ENCODE measurements around the gene CDHR5. TPM values are rescaled to one million over a fixed set of nuclear protein-coding genes. Genes with fewer than 3 reads are reported as not detected.

CDHR5 gene
- total and polyA plus RNA-seq, 7 experiments from 2014 or later, result not detected

- Histone ChIP-seq H3K4me1 (ENCODE audit: control insufficient read depth in 2 of 2, insufficient read depth in 2 of 2, low read length in 2 of 2) (peaks cover 10 to 12% of the 10 kb centered on the region in 2 donors), H3K27ac (ENCODE audit: low read depth, low read length) (peak overlapping the region; percentile 65), H3K9me3 (ENCODE audit: control insufficient read depth in 2 of 3, low read length in 3 of 3) (no peaks in the 10 kb centered on the region), H3K27me3 (ENCODE audit: control insufficient read depth in 2 of 2, insufficient read depth in 2 of 2, low read length in 2 of 2) (no peaks in the 10 kb centered on the region), H3K4me3 (ENCODE audit: low read length) (peak overlapping the region; percentile 16), H3K36me3 (ENCODE audit: control insufficient read depth in 2 of 3, insufficient read depth in 3 of 3, low read length in 3 of 3) (peaks cover 14 to 69% (median 20%) of the 10 kb centered on the region in 3 experiments)
- Mint-ChIP-seq H3K4me1 (peaks cover 9 to 38% (median 29%) of the 10 kb centered on the region in 7 donors), H3K27me3 (no peaks in the 10 kb centered on the region), H3K4me3 (peak overlapping the region; percentile 63 to 90 (median 76)), H3K36me3 (peaks cover 9 to 36% (median 15%) of the 10 kb centered on the region in 5 donors), H3K27ac (peak overlapping the region; percentile 95 to 100 (median 99)), H3K9me3 (no peaks in the 10 kb centered on the region)
- DNase-seq (peak; percentile 34 to 91 (median 78)), ATAC-seq (peak; percentile 93)
- POLR2A ChIA-PET, result interaction anchor here (0.7 to 1.7 kb wide), 6 partner anchors 10 to 1894 kb away, joined by 3 to 8 read pairs (median 4); partner anchors contain the start of gene PHRF1
- intact Hi-C loops (cut with micrococcal nuclease), result loop anchor here (1.0 kb wide), 3 partner anchors 12 to 33 kb away; partner anchors contain the start of genes PHRF1 (in 2 of the 2) and IRF7 (in 1 of the 2)
- CTCF ChIA-PET, result interaction anchor here (0.7 to 2.4 kb wide), 3 partner anchors 12 to 134 kb away, joined by 3 to 9 read pairs (median 3); no protein-coding TSS in a partner anchor
These were observed 36.8 kb downstream of the CDHR5 start for GRCh38 chr11:587978-588380.

DNA sequence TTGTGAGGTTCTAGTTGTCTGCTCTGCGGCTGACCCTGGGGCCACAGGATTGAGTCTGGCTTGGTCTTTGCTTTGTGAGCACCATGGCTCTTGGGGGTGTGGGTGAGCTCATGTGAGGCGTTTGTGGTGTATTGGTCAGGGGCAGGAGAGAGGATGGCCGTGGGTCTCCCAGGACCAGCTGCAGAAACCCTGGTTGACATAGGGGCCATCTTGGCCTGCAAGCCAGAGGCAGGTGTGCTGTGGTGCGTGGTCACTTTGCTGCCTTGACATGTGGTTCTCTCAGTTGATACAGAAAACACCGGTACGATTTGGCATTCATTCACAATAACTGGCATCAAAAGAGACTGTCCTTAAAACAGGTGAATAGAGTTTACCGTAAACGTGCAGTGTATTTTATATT is 37.2 kb downstream of the CDHR5 start:
- Mint-ChIP-seq H3K36me3 (peaks cover 9 to 34% (median 15%) of the 10 kb centered on the region in 5 donors), H3K9me3 (no peaks in the 10 kb centered on the region), H3K27me3 (no peaks in the 10 kb centered on the region), H3K27ac (peak overlapping the region; percentile 95 to 100 (median 99)), H3K4me3 (peak overlapping the region; percentile 4 to 90 (median 70)), H3K4me1 (peaks cover 9 to 38% (median 29%) of the 10 kb centered on the region in 7 donors)
- Histone ChIP-seq H3K27ac (ENCODE audit: low read depth, low read length) (peak overlapping the region; percentile 65), H3K4me3 (ENCODE audit: low read length) (no peak overlapping the region), H3K27me3 (ENCODE audit: control insufficient read depth in 2 of 2, insufficient read depth in 2 of 2, low read length in 2 of 2) (no peaks in the 10 kb centered on the region), H3K36me3 (ENCODE audit: control insufficient read depth in 2 of 3, insufficient read depth in 3 of 3, low read length in 3 of 3) (peaks cover 14 to 68% (median 20%) of the 10 kb centered on the region in 3 experiments), H3K4me1 (ENCODE audit: control insufficient read depth in 2 of 2, insufficient read depth in 2 of 2, low read length in 2 of 2) (peaks cover 10 to 12% of the 10 kb centered on the region in 2 donors), H3K9me3 (ENCODE audit: control insufficient read depth in 2 of 3, low read length in 3 of 3) (no peaks in the 10 kb centered on the region)
- ATAC-seq, result no peak
- no peak for DNase-seq
- intact Hi-C loops (cut with micrococcal nuclease), result no loop called here
- ChIA-PET CTCF (interaction anchor here (2.4 kb wide), 1 partner anchor 135 kb away, joined by 9 read pairs; no protein-coding TSS in a partner anchor), POLR2A (interaction anchor here (0.9 to 1.7 kb wide), 5 partner anchors 9 to 198 kb away, joined by 3 to 8 read pairs (median 4); partner anchors contain the start of gene PHRF1)

- Mint-ChIP-seq H3K36me3 (peaks cover 4 to 33% (median 16%) of the 10 kb centered on the region in 5 donors), H3K27ac (peak overlapping the region; percentile 54 to 100 (median 98)), H3K4me3 (peak overlapping the region in 3 of 10 donors; percentile 45 to 58 (median 50)), H3K4me1 (peaks cover 14 to 37% (median 33%) of the 10 kb centered on the region in 7 donors), H3K27me3 (no peaks in the 10 kb centered on the region), H3K9me3 (no peaks in the 10 kb centered on the region)
- ATAC-seq (no peak), DNase-seq (no peak)
- no peak overlapping the region for H3K4me3 ChIP-seq (ENCODE audit: low read length)
- no peaks in the 10 kb centered on the region for H3K27me3 ChIP-seq (ENCODE audit: control insufficient read depth in 2 of 2, insufficient read depth in 2 of 2, low read length in 2 of 2)
- no peaks in the 10 kb centered on the region for H3K9me3 ChIP-seq (ENCODE audit: control insufficient read depth in 2 of 3, low read length in 3 of 3)
- intact Hi-C loops (cut with micrococcal nuclease), result no loop called here
- CTCF ChIA-PET, result interaction anchor here (0.9 kb wide), 1 partner anchor 65 kb away, joined by 3 read pairs; no protein-coding TSS in a partner anchor
- H3K4me1 ChIP-seq (ENCODE audit: control insufficient read depth in 2 of 2, insufficient read depth in 2 of 2, low read length in 2 of 2), result peaks cover 10 to 12% of the 10 kb centered on the region in 2 donors
- peak overlapping the region; percentile 65 for H3K27ac ChIP-seq (ENCODE audit: low read depth, low read length)
- POLR2A ChIA-PET, result interaction anchor here (0.6 to 1.7 kb wide), 8 partner anchors 8 to 199 kb away, joined by 3 to 8 read pairs (median 3); partner anchors contain the start of genes LMNTD2 and PHRF1
- H3K36me3 ChIP-seq (ENCODE audit: control insufficient read depth in 2 of 3, insufficient read depth in 3 of 3, low read length in 3 of 3), result peaks cover 10 to 69% (median 23%) of the 10 kb centered on the region in 3 experiments
These were observed 38.1 kb downstream of the CDHR5 start for GRCh38 chr11:586376-587316.

DNA sequence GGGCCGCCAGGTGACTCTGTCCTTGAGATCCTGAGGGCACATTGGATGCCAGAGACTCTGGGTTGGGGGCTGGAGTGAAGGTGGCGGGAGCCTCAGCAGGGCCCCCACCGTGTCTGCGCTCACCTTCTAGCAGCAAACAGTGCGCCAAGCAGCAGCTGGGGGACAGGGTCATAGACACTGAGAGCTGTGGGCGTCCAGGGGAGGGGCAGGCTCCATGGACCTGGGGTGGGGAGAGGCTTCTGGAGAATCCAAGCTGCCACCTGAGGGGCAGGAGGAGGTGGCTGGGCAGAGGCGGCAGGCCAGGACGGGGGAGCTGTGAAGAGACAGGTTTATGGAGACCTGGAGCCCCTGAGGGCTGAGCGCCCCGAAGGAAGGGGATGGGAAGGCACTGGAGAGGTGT is 40.5 kb downstream of the CDHR5 start:
- Histone ChIP-seq H3K9me3 (ENCODE audit: control insufficient read depth in 2 of 3, low read length in 3 of 3) (no peaks in the 10 kb centered on the region), H3K27me3 (ENCODE audit: control insufficient read depth in 2 of 2, insufficient read depth in 2 of 2, low read length in 2 of 2) (no peaks in the 10 kb centered on the region), H3K4me3 (ENCODE audit: low read length) (no peak overlapping the region), H3K36me3 (ENCODE audit: control insufficient read depth in 2 of 3, insufficient read depth in 3 of 3, low read length in 3 of 3) (peaks cover 10 to 52% (median 16%) of the 10 kb centered on the region in 3 experiments), H3K27ac (ENCODE audit: low read depth, low read length) (no peak overlapping the region), H3K4me1 (ENCODE audit: control insufficient read depth in 2 of 2, insufficient read depth in 2 of 2, low read length in 2 of 2) (peaks cover 16 to 23% of the 10 kb centered on the region in 2 donors)
- Mint-ChIP-seq H3K27ac (peak overlapping the region in 2 of 9 donors; percentile 42 to 62), H3K4me3 (no peak overlapping the region), H3K9me3 (no peaks in the 10 kb centered on the region), H3K27me3 (no peaks in the 10 kb centered on the region), H3K4me1 (peaks cover 32 to 54% (median 43%) of the 10 kb centered on the region in 7 donors), H3K36me3 (peaks cover 2 to 25% (median 15%) of the 10 kb centered on the region in 5 donors)
- ChIA-PET CTCF (interaction anchor here (0.6 kb wide), 1 partner anchor 186 kb away, joined by 3 read pairs; no protein-coding TSS in a partner anchor), POLR2A (interaction anchor here (0.6 to 1.1 kb wide), 3 partner anchors 15 to 142 kb away, joined by 3 to 4 read pairs (median 4); no protein-coding TSS in a partner anchor)
- DNase-seq (no peak), ATAC-seq (no peak)
- intact Hi-C loops (cut with micrococcal nuclease), result no loop called here

GRCh38 chr11:581752-582151 is 43.0 kb downstream of the CDHR5 start:
- H3K4me3 Mint-ChIP-seq, result no peak overlapping the region
- Histone ChIP-seq H3K36me3 (ENCODE audit: control insufficient read depth in 2 of 3, insufficient read depth in 3 of 3, low read length in 3 of 3) (peaks cover 0 to 49% (median 12%) of the 10 kb centered on the region in 3 experiments), H3K4me1 (ENCODE audit: control insufficient read depth in 2 of 2, insufficient read depth in 2 of 2, low read length in 2 of 2) (peaks cover 24 to 33% of the 10 kb centered on the region in 2 donors), H3K9me3 (ENCODE audit: control insufficient read depth in 2 of 3, low read length in 3 of 3) (no peaks in the 10 kb centered on the region), H3K4me3 (ENCODE audit: low read length) (no peak overlapping the region), H3K27me3 (ENCODE audit: control insufficient read depth in 2 of 2, insufficient read depth in 2 of 2, low read length in 2 of 2) (no peaks in the 10 kb centered on the region), H3K27ac (ENCODE audit: low read depth, low read length) (no peak overlapping the region)
- no peaks in the 10 kb centered on the region for H3K27me3 Mint-ChIP-seq
- peaks cover 41 to 57% (median 49%) of the 10 kb centered on the region in 7 donors for H3K4me1 Mint-ChIP-seq
- no peaks in the 10 kb centered on the region for H3K9me3 Mint-ChIP-seq
- CTCF ChIA-PET, result interaction anchor here (0.7 kb wide), 1 partner anchor 74 kb away, joined by 3 read pairs; no protein-coding TSS in a partner anchor
- intact Hi-C loops (cut with micrococcal nuclease), result no loop called here
- H3K27ac Mint-ChIP-seq, result no peak overlapping the region
- POLR2A ChIA-PET, result interaction anchor here (1.0 kb wide), 1 partner anchor 46 kb away, joined by 3 read pairs; the partner anchor contains the start of gene HRAS
- H3K36me3 Mint-ChIP-seq, result peaks cover 0 to 18% (median 8%) of the 10 kb centered on the region in 5 donors
- DNase-seq (no peak), ATAC-seq (no peak)

GRCh38 chr11:581342-581741 is 43.4 kb downstream of the CDHR5 start:
- Histone ChIP-seq H3K27ac (ENCODE audit: low read depth, low read length) (no peak overlapping the region), H3K27me3 (ENCODE audit: control insufficient read depth in 2 of 2, insufficient read depth in 2 of 2, low read length in 2 of 2) (no peaks in the 10 kb centered on the region), H3K4me3 (ENCODE audit: low read length) (no peak overlapping the region), H3K9me3 (ENCODE audit: control insufficient read depth in 2 of 3, low read length in 3 of 3) (no peaks in the 10 kb centered on the region), H3K36me3 (ENCODE audit: control insufficient read depth in 2 of 3, insufficient read depth in 3 of 3, low read length in 3 of 3) (peaks cover 0 to 45% (median 12%) of the 10 kb centered on the region in 3 experiments), H3K4me1 (ENCODE audit: control insufficient read depth in 2 of 2, insufficient read depth in 2 of 2, low read length in 2 of 2) (peaks cover 24 to 33% of the 10 kb centered on the region in 2 donors)
- CTCF ChIA-PET, result interaction anchor here (0.6 to 0.7 kb wide), 2 partner anchors 25 to 346 kb away, joined by 3 to 5 read pairs; no protein-coding TSS in a partner anchor
- Mint-ChIP-seq H3K4me1 (peaks cover 38 to 54% (median 45%) of the 10 kb centered on the region in 7 donors), H3K36me3 (peaks cover 0 to 17% (median 6%) of the 10 kb centered on the region in 5 donors), H3K27me3 (no peaks in the 10 kb centered on the region), H3K9me3 (no peaks in the 10 kb centered on the region), H3K27ac (peak overlapping the region in 5 of 9 donors; percentile 3 to 60 (median 39)), H3K4me3 (peak overlapping the region in 5 of 10 donors; percentile 1 to 39 (median 27))
- DNase-seq (no peak), ATAC-seq (no peak)
- POLR2A ChIA-PET, result interaction anchor here (1.0 kb wide), 1 partner anchor 46 kb away, joined by 3 read pairs; the partner anchor contains the start of gene HRAS
- intact Hi-C loops (cut with micrococcal nuclease), result no loop called here
